ENCODE results near the gene SLC4A2. TPM values are rescaled to one million over a fixed set of nuclear protein-coding genes. Genes with fewer than 3 reads are reported as not detected.

SLC4A2 gene
- total RNA-seq, 1 experiment from 2014 or later = 105 TPM

GRCh38 chr7:151089893-151090730, 30.7 kb downstream of the SLC4A2 start:
- DNase-seq = peak; percentile 40

DNA sequence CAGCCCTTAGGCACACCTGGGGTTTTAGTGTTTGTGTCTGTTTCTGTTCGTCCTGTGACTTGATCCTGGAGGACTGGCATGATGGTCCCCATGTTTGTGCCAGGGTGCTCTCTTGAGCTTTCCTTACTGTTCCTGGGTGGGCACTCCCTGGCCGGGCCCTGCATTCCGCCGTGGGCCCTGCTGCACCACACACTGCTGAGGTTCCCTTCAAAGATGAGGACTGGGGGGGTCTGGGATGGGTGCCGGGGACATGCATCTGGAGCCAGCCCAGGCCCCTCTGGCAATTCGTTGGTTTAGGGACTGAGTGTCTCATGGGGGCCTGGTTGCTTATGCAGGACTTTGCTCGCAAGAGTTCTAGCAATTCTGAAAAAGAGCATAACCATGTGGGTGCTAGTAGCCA, 31.6 kb downstream of the SLC4A2 start:
- peaks cover 12% of the 10 kb centered on the region; the same call in 1 of the 2 replicates for H3K27me3 ChIP-seq (ENCODE audit: control insufficient read depth, insufficient read depth, low read length)
- no peak overlapping the region for H3K4me3 ChIP-seq (ENCODE audit: insufficient read depth, low read depth, low read length)
- no peaks in the 10 kb centered on the region; the same call in 1 of the 2 replicates for H3K36me3 ChIP-seq (replicated peaks; ENCODE audit: control insufficient read depth, insufficient read depth, low read length)
- no peak for DNase-seq

More at GRCh38 chr7:151089893-151090730, 30.7 kb downstream of the SLC4A2 start:
- H3K27me3 ChIP-seq (ENCODE audit: control insufficient read depth, insufficient read depth, low read length) = peaks cover 12% of the 10 kb centered on the region; the same call in 1 of the 2 replicates
- no peaks in the 10 kb centered on the region; the same call in 1 of the 2 replicates for H3K36me3 ChIP-seq (replicated peaks; ENCODE audit: control insufficient read depth, insufficient read depth, low read length)
- H3K4me3 ChIP-seq (ENCODE audit: insufficient read depth, low read depth, low read length) = no peak overlapping the region

GRCh38 chr7:151091431-151091830, 32.0 kb downstream of the SLC4A2 start:
- DNase-seq = peak; percentile 84
- Histone ChIP-seq H3K36me3 (replicated peaks; ENCODE audit: control insufficient read depth, insufficient read depth, low read length) (no peaks in the 10 kb centered on the region; the same call in 1 of the 2 replicates), H3K27me3 (ENCODE audit: control insufficient read depth, insufficient read depth, low read length) (peaks cover 12% of the 10 kb centered on the region; the same call in 1 of the 2 replicates)

GRCh38 chr7:151091988-151092387, 32.6 kb downstream of the SLC4A2 start:
- Histone ChIP-seq H3K27me3 (ENCODE audit: control insufficient read depth, insufficient read depth, low read length) (peaks cover 10% of the 10 kb centered on the region; the same call in 1 of the 2 replicates), H3K36me3 (replicated peaks; ENCODE audit: control insufficient read depth, insufficient read depth, low read length) (no peaks in the 10 kb centered on the region; the same call in 1 of the 2 replicates), H3K4me3 (ENCODE audit: insufficient read depth, low read depth, low read length) (no peak overlapping the region)
- DNase-seq = no peak

More at GRCh38 chr7:151091431-151091830, 32.0 kb downstream of the SLC4A2 start:
- no peak overlapping the region for H3K4me3 ChIP-seq (ENCODE audit: insufficient read depth, low read depth, low read length)

DNA sequence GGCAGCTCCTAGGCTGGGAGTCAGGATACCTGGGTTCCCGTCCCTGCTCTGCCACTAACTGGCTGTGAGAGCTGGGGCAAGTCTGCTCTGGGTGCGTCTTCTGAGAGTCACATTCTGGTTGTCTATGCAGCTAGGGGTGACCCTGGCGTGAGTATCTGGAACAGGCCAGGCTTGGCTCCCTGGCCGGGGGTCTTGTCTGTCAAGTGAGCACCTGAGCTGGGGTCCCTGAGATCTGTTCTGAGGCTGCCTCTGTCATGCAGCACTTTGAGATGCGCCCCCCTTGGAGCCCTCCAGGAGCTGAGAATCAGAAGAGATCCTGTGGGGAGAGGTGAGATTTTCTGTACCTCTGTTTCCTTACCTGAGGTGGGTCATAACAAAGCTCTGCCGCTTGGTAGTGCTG, 34.4 kb downstream of the SLC4A2 start:
- Histone ChIP-seq H3K4me3 (ENCODE audit: insufficient read depth, low read depth, low read length) (no peak overlapping the region), H3K27me3 (ENCODE audit: control insufficient read depth, insufficient read depth, low read length) (no peaks in the 10 kb centered on the region), H3K36me3 (replicated peaks; ENCODE audit: control insufficient read depth, insufficient read depth, low read length) (no peaks in the 10 kb centered on the region; the same call in 1 of the 2 replicates)
- DNase-seq = no peak

- DNase-seq = no peak
- no peak overlapping the region for H3K4me3 ChIP-seq (ENCODE audit: insufficient read depth, low read depth, low read length)
- H3K36me3 ChIP-seq (replicated peaks; ENCODE audit: control insufficient read depth, insufficient read depth, low read length) = no peaks in the 10 kb centered on the region; the same call in 1 of the 2 replicates
- no peaks in the 10 kb centered on the region for H3K27me3 ChIP-seq (ENCODE audit: control insufficient read depth, insufficient read depth, low read length)
These were observed 35.3 kb downstream of the SLC4A2 start for GRCh38 chr7:151094675-151095074.

GRCh38 chr7:151095123-151095797, 35.9 kb downstream of the SLC4A2 start:
- Histone ChIP-seq H3K4me3 (ENCODE audit: insufficient read depth, low read depth, low read length) (no peak overlapping the region), H3K36me3 (replicated peaks; ENCODE audit: control insufficient read depth, insufficient read depth, low read length) (no peaks in the 10 kb centered on the region; the same call in 1 of the 2 replicates), H3K27me3 (ENCODE audit: control insufficient read depth, insufficient read depth, low read length) (no peaks in the 10 kb centered on the region)
- DNase-seq = no peak

DNA sequence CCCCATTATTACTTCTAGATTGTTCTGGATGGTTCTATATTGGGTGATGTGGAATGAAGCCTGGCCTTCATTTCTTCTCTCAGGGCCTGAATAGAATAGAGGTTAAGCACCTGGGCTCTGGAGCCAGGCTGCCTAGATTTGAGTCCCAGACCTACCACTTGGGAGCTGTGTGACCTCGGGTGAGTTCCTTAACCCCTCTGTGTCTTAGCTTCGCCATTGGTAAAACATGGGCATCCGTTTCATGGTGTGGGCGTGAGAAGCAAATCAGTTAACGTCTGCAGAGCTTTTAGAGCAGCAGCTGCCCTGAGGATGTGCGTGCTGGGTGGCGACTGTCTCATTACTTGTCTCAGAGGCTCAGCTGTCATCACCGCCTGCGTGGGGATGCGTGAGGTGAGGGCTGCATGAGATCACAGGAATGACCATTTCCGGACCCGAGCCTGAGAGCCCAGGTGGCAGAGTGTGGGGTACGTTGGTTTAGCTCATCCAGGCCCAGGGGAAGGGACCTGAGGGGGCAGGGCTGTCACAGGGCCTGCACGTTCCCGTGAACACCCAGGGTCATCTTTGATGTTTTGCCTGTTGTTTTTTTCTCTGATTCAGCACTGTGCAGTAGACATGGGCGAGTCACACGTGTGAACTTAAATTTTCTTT, 36.6 kb downstream of the SLC4A2 start:
- Histone ChIP-seq H3K4me3 (ENCODE audit: insufficient read depth, low read depth, low read length) (no peak overlapping the region), H3K36me3 (replicated peaks; ENCODE audit: control insufficient read depth, insufficient read depth, low read length) (no peaks in the 10 kb centered on the region; the same call in 1 of the 2 replicates), H3K27me3 (ENCODE audit: control insufficient read depth, insufficient read depth, low read length) (no peaks in the 10 kb centered on the region)
- DNase-seq = no peak

DNA sequence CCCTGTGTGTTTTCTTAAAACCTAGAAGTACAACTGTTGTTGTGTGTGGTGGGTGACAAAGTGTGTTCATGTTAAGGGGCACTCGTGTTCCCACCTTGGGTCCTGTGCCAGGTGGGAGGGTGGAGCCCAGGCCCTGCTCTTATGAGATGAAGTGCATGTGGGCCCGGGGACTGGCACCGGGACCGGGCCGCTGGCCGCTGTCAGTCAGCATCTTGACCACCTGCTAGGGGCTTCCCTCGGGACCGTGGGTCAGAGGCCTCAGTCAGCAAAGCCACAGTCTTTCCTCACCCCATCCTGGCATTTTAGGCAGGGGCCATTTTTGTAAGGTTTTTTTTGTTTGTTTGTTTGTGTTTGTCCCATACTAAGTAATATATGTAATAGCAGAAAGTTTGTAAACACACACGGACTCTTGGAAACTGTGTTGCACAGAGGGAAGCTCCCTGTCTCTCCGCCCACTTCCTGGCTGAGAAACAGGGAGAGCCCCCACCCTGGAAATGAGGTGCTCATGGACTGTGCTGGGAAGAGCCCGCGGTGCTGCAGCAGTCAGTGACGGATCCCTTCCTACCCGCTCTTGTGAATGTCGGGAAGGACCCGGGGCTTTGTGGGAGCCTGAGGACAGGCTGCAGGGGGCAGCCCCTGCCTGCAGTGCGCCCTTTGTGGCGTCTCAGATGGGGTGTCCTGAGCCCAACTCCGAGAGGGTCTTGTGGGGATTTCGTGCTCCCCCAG, 40.3 kb downstream of the SLC4A2 start:
- no peaks in the 10 kb centered on the region for H3K27me3 ChIP-seq (ENCODE audit: control insufficient read depth, insufficient read depth, low read length)
- H3K4me3 ChIP-seq (ENCODE audit: insufficient read depth, low read depth, low read length) = no peak overlapping the region
- DNase-seq = peak; percentile 69
- no peaks in the 10 kb centered on the region for H3K36me3 ChIP-seq (replicated peaks; ENCODE audit: control insufficient read depth, insufficient read depth, low read length)

- H3K4me3 ChIP-seq (ENCODE audit: insufficient read depth, low read depth, low read length) = no peak overlapping the region
- peak; percentile 51 for DNase-seq
- no peaks in the 10 kb centered on the region for H3K27me3 ChIP-seq (ENCODE audit: control insufficient read depth, insufficient read depth, low read length)
- no peaks in the 10 kb centered on the region for H3K36me3 ChIP-seq (replicated peaks; ENCODE audit: control insufficient read depth, insufficient read depth, low read length)
These were observed 41.5 kb downstream of the SLC4A2 start for GRCh38 chr7:151100921-151101320.

DNA sequence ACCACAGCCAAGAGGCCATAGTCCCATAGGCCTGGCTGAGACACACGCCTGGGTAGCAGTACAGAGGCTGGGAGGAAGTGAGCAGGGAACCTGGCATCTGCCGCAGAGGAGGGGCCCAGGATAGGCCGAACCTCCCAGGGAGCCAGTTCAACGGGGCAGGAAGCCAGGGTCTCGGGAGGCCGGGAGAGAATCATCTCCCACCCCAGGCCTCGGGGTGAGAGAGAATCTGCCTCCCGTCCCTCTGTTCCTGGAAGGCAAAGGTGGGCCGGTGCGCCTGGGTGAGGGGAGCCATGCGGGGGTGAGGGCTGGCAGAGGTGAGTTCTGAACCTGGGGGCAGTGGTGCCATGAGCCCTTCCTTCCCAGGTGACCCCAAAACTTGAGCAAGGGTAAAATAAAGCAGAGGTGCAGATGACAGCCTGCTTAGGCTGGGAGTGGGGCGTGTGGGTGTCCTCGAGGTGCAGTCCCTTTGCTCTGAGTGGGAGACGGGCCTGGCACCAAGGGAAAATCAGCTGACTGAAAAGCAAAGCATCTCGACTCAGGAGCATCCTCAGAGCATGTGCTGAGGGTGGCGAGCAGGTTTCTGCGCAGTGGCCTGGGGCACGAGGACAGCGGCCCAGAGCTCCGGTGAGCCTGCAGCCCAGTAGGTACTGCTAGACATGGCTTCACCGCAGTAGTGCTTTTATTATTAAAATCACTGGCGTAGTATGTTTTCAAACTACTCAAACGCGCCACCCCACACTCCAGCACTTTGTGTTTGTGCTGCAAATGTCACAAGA, 42.4 kb downstream of the SLC4A2 start:
- H3K4me3 ChIP-seq (ENCODE audit: insufficient read depth, low read depth, low read length) = no peak overlapping the region
- DNase-seq = peak; percentile 62
- no peaks in the 10 kb centered on the region for H3K27me3 ChIP-seq (ENCODE audit: control insufficient read depth, insufficient read depth, low read length)
- no peaks in the 10 kb centered on the region for H3K36me3 ChIP-seq (replicated peaks; ENCODE audit: control insufficient read depth, insufficient read depth, low read length)

DNA sequence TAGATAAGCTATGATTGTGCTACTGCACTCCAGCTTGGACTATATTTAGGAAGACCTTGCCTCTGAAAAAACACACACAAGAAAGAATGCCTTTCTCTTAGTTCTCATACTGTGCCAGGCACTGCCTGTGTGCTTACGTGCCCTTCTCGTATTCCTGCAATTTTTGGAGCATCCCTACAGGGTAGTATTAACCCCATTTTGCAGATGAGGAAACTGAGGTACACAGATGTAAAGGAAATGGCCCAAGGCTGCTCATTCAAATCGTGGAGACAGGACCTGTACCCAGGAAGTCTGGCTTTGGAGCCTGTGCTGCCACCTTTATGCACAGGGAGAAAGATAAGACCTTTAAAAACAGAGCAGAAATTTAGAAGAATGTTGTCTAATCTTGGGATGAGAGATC, 43.6 kb downstream of the SLC4A2 start:
- Histone ChIP-seq H3K4me3 (ENCODE audit: insufficient read depth, low read depth, low read length) (no peak overlapping the region), H3K27me3 (ENCODE audit: control insufficient read depth, insufficient read depth, low read length) (no peaks in the 10 kb centered on the region), H3K36me3 (replicated peaks; ENCODE audit: control insufficient read depth, insufficient read depth, low read length) (no peaks in the 10 kb centered on the region)
- DNase-seq = no peak

DNA sequence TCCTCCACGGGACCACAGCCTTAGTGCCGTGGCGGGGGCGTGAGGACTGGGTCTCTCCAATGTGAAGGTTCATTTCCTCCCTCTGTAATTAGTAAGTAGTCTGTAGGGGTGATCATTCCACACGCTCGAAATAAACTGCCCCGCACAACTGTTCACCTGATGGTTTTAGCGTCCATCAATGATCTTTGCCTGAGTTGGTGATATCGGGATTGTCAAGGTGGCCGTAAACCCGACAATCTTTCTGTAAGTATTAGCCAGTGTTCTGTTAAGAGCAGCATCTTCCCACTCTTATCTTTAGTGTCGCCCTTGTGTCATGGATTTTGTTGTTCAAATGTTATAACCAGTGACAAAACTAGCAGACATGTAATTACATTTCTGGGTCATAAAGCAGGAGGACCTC, 44.6 kb downstream of the SLC4A2 start:
- Histone ChIP-seq H3K36me3 (replicated peaks; ENCODE audit: control insufficient read depth, insufficient read depth, low read length) (no peaks in the 10 kb centered on the region), H3K27me3 (ENCODE audit: control insufficient read depth, insufficient read depth, low read length) (no peaks in the 10 kb centered on the region), H3K4me3 (ENCODE audit: insufficient read depth, low read depth, low read length) (no peak overlapping the region)
- peak; percentile 55 for DNase-seq
